PC-9 (cell line): Measurements from ENCODE around the gene KMT2D. TPM values are rescaled to one million over a fixed set of nuclear protein-coding genes. Genes with fewer than 3 reads are reported as not detected.
"Not testable (repeated sequence)": the region's sequence is repeated elsewhere in the genome, so short reads cannot be mapped to it uniquely, and the experiment has no call there.

ENCODE experiments used
- BruUV-seq: library from RNA; stranded (reverse); fragments of 400-500 nt; replicated peaks from 2 replicates; lab custom pipeline; 2021; lab: Mats Ljungman, UMichigan
- CTCF ChIA-PET: fragments of 300-600 bp; sonication (Branson Sonifier 250); formaldehyde crosslinking; loops from one replicate; lab custom pipeline; 2022; ENCODE audit warnings: antibody characterized with exemption; lab: Charles Lee
- POLR2A ChIA-PET: fragments of 300-600 bp; sonication (Branson Sonifier 250); formaldehyde crosslinking; loops from one replicate; lab custom pipeline; 2022; ENCODE audit warnings: antibody characterized with exemption; ENCODE audit not compliant: unreplicated experiment; lab: Charles Lee
- DNase-seq, 2 experiments: peaks; one replicate each; pipeline versions ENCODE4 v3.0.0 to v3.0.0-alpha.2; 2015 to 2022; ENCODE audit warnings: mixed read lengths in 1 of 2
- H2AFZ ChIP-seq: fragments of 200-600 bp; sonication (generic); 2 replicates; pipeline ENCODE4 v1.8.1; 2017; ENCODE audit warnings: antibody characterized with exemption
- H3F3A ChIP-seq: fragments of 200-600 bp; sonication (generic); 2 replicates; pipeline ENCODE4 v1.8.1; 2017; ENCODE audit warnings: antibody characterized with exemption, mild to moderate bottlenecking, low read depth; ENCODE audit not compliant: insufficient read depth
- H3K27ac ChIP-seq: fragments of 200-600 bp; sonication (generic); 2 replicates; pipeline ENCODE4 v1.6.1; 2016; ENCODE audit warnings: mixed run types
- H3K27me3 ChIP-seq: fragments of 200-600 bp; sonication (generic); 2 replicates; pipeline ENCODE4 v1.6.1; 2016; ENCODE audit warnings: low read depth, mixed run types; ENCODE audit not compliant: insufficient read depth
- H3K36me3 ChIP-seq: fragments of 200-600 bp; sonication (generic); 2 replicates; pipeline ENCODE4 v1.6.1; 2016; ENCODE audit warnings: low read depth, mixed run types
- H3K4me1 ChIP-seq: fragments of 200-600 bp; sonication (generic); replicated peaks from 2 replicates; pipeline ENCODE4 v1.6.1; 2016; ENCODE audit warnings: mixed run types; ENCODE audit not compliant: insufficient read depth
- H3K4me2 ChIP-seq: fragments of 200-600 bp; sonication (generic); 2 replicates; pipeline ENCODE4 v1.6.1; 2017; ENCODE audit warnings: mixed run types
- H3K4me3 ChIP-seq: fragments of 200-600 bp; sonication (generic); 2 replicates; pipeline ENCODE4 v1.6.1; 2016; ENCODE audit warnings: mixed run types
- H3K79me2 ChIP-seq: fragments of 200-600 bp; sonication (generic); 2 replicates; pipeline ENCODE4 v1.6.1; 2017; ENCODE audit warnings: low read depth, mixed run types
- H3K9me2 ChIP-seq: fragments of 200-600 bp; sonication (generic); 2 replicates; pipeline ENCODE4 v1.8.1; 2017; ENCODE audit warnings: mild to moderate bottlenecking; ENCODE audit not compliant: insufficient read depth
- H3K9me3 ChIP-seq: fragments of 200-600 bp; sonication (generic); 2 replicates; pipeline ENCODE4 v1.8.1; 2016; ENCODE audit warnings: low read depth; ENCODE audit not compliant: insufficient read depth
- H4K20me1 ChIP-seq: fragments of 200-600 bp; sonication (generic); 2 replicates; pipeline ENCODE4 v1.8.1; 2017; ENCODE audit not compliant: insufficient read depth
- EZH2 ChIP-seq: fragments of 200-600 bp; sonication (generic); IDR thresholded peaks from 2 replicates; pipeline ENCODE4 v1.8.0; 2017; ENCODE audit warnings: antibody characterized with exemption, low read depth
- intact Hi-C: fragments of 100-400 bp; cut with micrococcal nuclease; formaldehyde crosslinking; loops from one replicate; pipeline ENCODE4 v1.10.0; 2022; ENCODE audit not compliant: unreplicated experiment
- total RNA-seq: library from RNA; stranded (reverse); gene quantifications from 2 replicates; pipeline ENCODE4 v1.2.3, GENCODE V29; 2021
- TF ChIP-seq, protein P1 (sequence below): fragments of 200-600 bp; sonication (generic); conservative IDR thresholded peaks from 2 replicates; pipeline ENCODE4 v1.6.1; 2017; ENCODE audit warnings: mixed run types, antibody characterized with exemption, mild to moderate bottlenecking, moderate library complexity

Gene KMT2D
- total RNA-seq, 1 experiment from 2014 or later = 94.0 TPM

DNA sequence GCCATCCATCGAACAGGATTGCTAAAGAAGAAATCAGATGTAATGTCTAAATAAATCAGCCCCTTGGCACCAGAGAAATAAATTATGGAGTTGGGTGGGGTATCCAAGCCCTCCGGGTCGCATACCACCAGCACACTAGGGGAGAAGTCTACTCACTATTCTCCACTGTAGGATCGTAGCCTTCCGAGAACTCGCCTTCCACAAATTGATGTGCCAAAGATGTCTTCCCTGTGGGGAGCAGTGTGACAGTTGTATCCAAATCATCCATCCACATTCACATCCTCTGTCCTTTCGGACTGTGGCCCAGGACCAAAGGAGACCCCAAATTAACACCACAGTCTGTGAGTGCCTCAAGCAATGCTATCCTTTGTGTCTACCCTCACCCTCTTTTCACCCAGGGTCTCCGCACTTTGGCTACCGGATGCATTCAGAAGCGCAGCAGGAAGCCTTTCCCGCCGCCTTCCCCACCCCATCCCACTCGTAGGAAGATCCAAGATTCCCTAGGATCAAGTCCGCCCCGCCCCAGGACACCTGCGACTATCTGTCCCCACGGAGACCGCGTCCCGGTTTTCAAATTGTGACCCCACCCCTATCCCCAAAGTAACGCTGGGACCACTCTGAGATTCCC is 8.4 kb upstream of the KMT2D start:
- intact Hi-C loops = loop anchor here (10.0 kb wide), 1 partner anchor 196 kb away; the partner anchor contains the start of gene TUBA1C
- POLR2A ChIA-PET = no interaction called here
- Histone ChIP-seq H3K4me3 (peak overlapping the region; percentile 95), H3K36me3 (no peaks in the 10 kb centered on the region), H3F3A (peaks cover 13% of the 10 kb centered on the region; the same call in 1 of the 2 replicates), H3K4me2 (peak overlapping the region; percentile 92), H3K27ac (peak overlapping the region; percentile 39; the same call in 1 of the 2 replicates), H4K20me1 (no peaks in the 10 kb centered on the region), H3K9me2 (no peaks in the 10 kb centered on the region), H3K4me1 (peaks cover 8% of the 10 kb centered on the region; the same call in 1 of the 2 replicates), H2AFZ (peak overlapping the region; percentile 97), H3K9me3 (no peaks in the 10 kb centered on the region), H3K27me3 (no peaks in the 10 kb centered on the region), H3K79me2 (no peaks in the 10 kb centered on the region)
- TF ChIP-seq, protein P1, sequence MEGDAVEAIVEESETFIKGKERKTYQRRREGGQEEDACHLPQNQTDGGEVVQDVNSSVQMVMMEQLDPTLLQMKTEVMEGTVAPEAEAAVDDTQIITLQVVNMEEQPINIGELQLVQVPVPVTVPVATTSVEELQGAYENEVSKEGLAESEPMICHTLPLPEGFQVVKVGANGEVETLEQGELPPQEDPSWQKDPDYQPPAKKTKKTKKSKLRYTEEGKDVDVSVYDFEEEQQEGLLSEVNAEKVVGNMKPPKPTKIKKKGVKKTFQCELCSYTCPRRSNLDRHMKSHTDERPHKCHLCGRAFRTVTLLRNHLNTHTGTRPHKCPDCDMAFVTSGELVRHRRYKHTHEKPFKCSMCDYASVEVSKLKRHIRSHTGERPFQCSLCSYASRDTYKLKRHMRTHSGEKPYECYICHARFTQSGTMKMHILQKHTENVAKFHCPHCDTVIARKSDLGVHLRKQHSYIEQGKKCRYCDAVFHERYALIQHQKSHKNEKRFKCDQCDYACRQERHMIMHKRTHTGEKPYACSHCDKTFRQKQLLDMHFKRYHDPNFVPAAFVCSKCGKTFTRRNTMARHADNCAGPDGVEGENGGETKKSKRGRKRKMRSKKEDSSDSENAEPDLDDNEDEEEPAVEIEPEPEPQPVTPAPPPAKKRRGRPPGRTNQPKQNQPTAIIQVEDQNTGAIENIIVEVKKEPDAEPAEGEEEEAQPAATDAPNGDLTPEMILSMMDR = no peak
- TF ChIP-seq EZH2 = no peak
- DNase-seq = no peak
- CTCF ChIA-PET = interaction anchor here (0.5 to 1.4 kb wide), 2 partner anchors 19 to 26 kb away, joined by 3 to 13 read pairs; partner anchors contain the start of gene DHH
- BruUV-seq = no TSS peak

DNA sequence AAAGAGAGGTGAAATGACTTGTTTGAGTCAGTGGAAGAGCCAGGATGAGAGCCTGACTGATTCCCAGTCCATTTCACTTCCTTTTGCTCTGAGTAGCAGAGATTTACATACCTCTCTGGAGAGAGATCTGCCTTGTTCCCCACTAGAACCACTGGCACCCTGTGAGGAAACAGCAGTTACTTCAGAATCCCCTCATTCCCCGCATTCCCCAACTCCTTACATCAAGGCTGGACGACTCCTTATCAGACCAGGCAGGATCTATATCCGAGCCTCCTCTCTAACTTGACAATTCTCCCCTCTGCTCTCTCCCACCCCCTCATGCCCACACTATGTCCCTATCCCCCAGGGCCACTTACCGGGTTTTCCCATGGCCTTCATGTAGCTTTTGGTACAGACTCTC is 5.5 kb upstream of the KMT2D start:
- no peak overlapping the region for H2AFZ ChIP-seq
- peaks cover 4% of the 10 kb centered on the region; the same call in 1 of the 2 replicates for H3K79me2 ChIP-seq
- no peaks in the 10 kb centered on the region for H4K20me1 ChIP-seq
- no peak overlapping the region for H3K27ac ChIP-seq
- peaks cover 11% of the 10 kb centered on the region; the same call in 1 of the 2 replicates for H3F3A ChIP-seq
- H3K4me3 ChIP-seq = no peak overlapping the region
- H3K9me3 ChIP-seq = no peaks in the 10 kb centered on the region
- H3K36me3 ChIP-seq = no peaks in the 10 kb centered on the region
- no peak for DNase-seq
- POLR2A ChIA-PET = interaction anchor here (0.6 kb wide), 2 partner anchors 55 to 201 kb away, joined by 7 to 8 read pairs; no protein-coding TSS in a partner anchor
- H3K9me2 ChIP-seq = no peaks in the 10 kb centered on the region
- intact Hi-C loops = loop anchor here (10.0 kb wide), 1 partner anchor 199 kb away; the partner anchor contains the start of gene TUBA1C
- CTCF ChIA-PET = interaction anchor here (0.7 kb wide), 1 partner anchor 53 kb away, joined by 3 read pairs; no protein-coding TSS in a partner anchor
- no TSS peak for BruUV-seq
- H3K27me3 ChIP-seq = no peaks in the 10 kb centered on the region
- TF ChIP-seq EZH2 = no peak
- TF ChIP-seq, protein P1 = no peak
- peaks cover 16% of the 10 kb centered on the region for H3K4me1 ChIP-seq
- H3K4me2 ChIP-seq = no peak overlapping the region

DNA sequence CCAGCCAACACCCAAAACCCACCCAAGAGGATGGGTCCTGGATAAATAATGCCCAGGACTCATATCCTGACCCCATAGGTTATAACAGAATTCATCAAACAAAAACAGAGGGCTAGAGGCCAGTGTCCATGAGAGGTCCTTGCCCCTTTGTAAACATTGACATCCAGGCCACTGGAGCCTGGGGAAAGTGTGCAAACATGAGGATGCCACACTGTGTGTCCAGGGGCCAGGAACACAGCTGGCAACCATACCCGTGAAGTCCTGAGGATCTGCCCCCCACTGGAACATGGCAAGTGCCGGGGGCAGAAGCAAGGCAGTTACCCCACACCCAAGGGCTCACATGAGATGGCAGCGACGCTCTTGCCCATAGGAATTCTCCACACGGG is 4.2 kb upstream of the KMT2D start:
- no peaks in the 10 kb centered on the region for H3K9me2 ChIP-seq
- H3K27me3 ChIP-seq = no peaks in the 10 kb centered on the region
- no peaks in the 10 kb centered on the region for H3K9me3 ChIP-seq
- CTCF ChIA-PET = interaction anchor here (0.6 to 2.0 kb wide), 5 partner anchors 24 to 170 kb away, joined by 4 to 15 read pairs (median 7); no protein-coding TSS in a partner anchor
- POLR2A ChIA-PET = no interaction called here
- H4K20me1 ChIP-seq = no peaks in the 10 kb centered on the region
- DNase-seq = no peak
- peaks cover 9% of the 10 kb centered on the region; the same call in 1 of the 2 replicates for H3F3A ChIP-seq
- H3K4me2 ChIP-seq = no peak overlapping the region
- H3K27ac ChIP-seq = no peak overlapping the region
- intact Hi-C loops = loop anchor here (1.0 to 10.0 kb wide), 5 partner anchors 24 to 278 kb away; partner anchors contain the start of gene TUBA1C
- H3K4me1 ChIP-seq = peaks cover 12% of the 10 kb centered on the region
- peaks cover 13% of the 10 kb centered on the region for H3K79me2 ChIP-seq
- no peak overlapping the region for H2AFZ ChIP-seq
- H3K36me3 ChIP-seq = no peaks in the 10 kb centered on the region
- H3K4me3 ChIP-seq = no peak overlapping the region
- no peak for TF ChIP-seq EZH2
- TF ChIP-seq, protein P1 = no peak
- no TSS peak for BruUV-seq

DNA sequence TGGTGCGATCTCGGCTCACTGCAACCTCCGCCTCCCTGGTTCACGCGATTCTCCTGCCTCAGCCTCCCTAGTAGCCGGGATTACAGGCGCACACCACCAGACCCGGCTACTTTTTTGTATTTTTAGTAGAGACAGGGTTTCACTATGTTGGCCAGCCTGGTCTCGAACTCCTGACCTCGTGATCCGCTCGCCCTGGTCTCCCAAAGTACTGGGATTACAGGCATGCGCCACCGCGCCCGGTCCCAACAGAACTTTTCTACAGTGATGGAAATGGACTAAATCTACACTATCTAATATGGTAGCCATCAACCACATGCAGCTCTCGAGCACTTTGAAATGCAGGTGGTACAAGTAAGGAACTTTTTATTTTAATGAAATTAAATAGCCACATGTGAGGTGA is 1.3 kb upstream of the KMT2D start:
- peaks cover 22% of the 10 kb centered on the region for H4K20me1 ChIP-seq
- H3F3A ChIP-seq, CTCF ChIA-PET, POLR2A ChIA-PET, H3K36me3 ChIP-seq, DNase-seq, H2AFZ ChIP-seq, H3K9me3 ChIP-seq, H3K9me2 ChIP-seq, BruUV-seq, H3K27me3 ChIP-seq, H3K27ac ChIP-seq: not testable (repeated sequence)
- peaks cover 25% of the 10 kb centered on the region for H3K4me1 ChIP-seq
- H3K4me3 ChIP-seq = peak overlapping the region; percentile 87; the same call in 1 of the 2 replicates
- intact Hi-C loops = loop anchor here (5.0 to 10.0 kb wide), 2 partner anchors 203 to 280 kb away; partner anchors contain the start of gene TUBA1C
- H3K4me2 ChIP-seq = peak overlapping the region; percentile 100
- peaks cover 42% of the 10 kb centered on the region for H3K79me2 ChIP-seq
